Adrenal gland (tissue), 5 donors: ENCODE results near the gene NRP2.

Experiments
- POLR2A ChIP-seq, 2 donors: fragments of 450-650 bp; IDR thresholded peaks; one replicate each; pipeline ENCODE4 v1.6.1; 2017; ENCODE audit warnings: antibody characterized with exemption in 2 of 2, mild to moderate bottlenecking in 2 of 2, moderate library complexity in 1 of 2
- TF ChIP-seq, protein P1 (sequence below), 6 experiments: fragments of 450-650 bp in 4 of 6; fragments of 200-600 bp in 2 of 6; sonication (generic) in 1 of 6; IDR thresholded peaks; 1 replicate in 5 of 6; 2 replicates in 1 of 6; pipeline versions ENCODE4 v1.5.1 to v1.8.0; 2016 to 2021; ENCODE audit warnings: antibody characterized with exemption in 6 of 6, mild to moderate bottlenecking in 2 of 6, moderate library complexity in 1 of 6
- donor health status: DM: no; HTN: no; CAD: no.

DNA sequence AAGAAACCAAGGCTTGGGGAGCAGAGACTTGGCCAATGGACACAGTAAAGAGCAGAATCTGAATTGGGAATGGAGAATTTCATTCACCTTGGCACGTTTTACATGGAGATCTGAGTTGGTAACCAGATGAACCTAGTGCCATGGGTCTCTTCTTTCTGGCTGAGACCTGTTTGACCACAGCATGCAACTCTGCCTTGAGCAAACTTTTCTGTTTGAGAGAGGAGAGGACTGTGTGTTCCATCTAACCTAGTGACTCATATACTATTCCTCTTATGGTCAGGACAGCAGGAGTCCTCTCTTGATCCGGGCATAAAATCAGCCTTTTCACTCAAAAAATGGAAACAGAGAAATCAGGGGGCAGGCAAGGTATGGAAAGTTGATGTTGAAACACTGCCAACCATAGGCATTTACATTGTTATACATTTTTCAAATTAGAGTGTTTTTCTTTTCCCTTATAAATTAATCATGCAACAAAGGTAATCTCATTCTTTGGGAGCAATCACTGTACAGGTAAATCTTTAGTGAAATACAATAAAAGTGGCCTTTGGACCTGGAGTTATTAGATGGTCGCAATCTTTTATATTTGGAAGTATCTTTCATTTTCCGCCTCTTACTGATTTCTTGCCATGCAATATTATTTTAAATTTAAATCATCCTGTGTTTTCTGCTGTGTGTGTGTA lies 86.7 kb downstream of the NRP2 start:
- TF ChIP-seq POLR2A (IDR thresholded peaks at IDR 0.05): no peak
- TF ChIP-seq, protein P1, sequence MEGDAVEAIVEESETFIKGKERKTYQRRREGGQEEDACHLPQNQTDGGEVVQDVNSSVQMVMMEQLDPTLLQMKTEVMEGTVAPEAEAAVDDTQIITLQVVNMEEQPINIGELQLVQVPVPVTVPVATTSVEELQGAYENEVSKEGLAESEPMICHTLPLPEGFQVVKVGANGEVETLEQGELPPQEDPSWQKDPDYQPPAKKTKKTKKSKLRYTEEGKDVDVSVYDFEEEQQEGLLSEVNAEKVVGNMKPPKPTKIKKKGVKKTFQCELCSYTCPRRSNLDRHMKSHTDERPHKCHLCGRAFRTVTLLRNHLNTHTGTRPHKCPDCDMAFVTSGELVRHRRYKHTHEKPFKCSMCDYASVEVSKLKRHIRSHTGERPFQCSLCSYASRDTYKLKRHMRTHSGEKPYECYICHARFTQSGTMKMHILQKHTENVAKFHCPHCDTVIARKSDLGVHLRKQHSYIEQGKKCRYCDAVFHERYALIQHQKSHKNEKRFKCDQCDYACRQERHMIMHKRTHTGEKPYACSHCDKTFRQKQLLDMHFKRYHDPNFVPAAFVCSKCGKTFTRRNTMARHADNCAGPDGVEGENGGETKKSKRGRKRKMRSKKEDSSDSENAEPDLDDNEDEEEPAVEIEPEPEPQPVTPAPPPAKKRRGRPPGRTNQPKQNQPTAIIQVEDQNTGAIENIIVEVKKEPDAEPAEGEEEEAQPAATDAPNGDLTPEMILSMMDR (IDR thresholded peaks at IDR 0.05): no peak
